Ishikawa (cell line): Measurements from ENCODE around the gene SLC2A1.
A peak's percentile ranks its signal among the peaks of the same experiment; 100 is the strongest.

Experiments
- CEBPB ChIP-seq: IDR thresholded peaks from 2 replicates; pipeline ENCODE4 v1.6.1; 2012
- CREB1 ChIP-seq: IDR thresholded peaks from 2 replicates; pipeline ENCODE4 v1.6.1; 2012; ENCODE audit warnings: low read depth
- EGR1 ChIP-seq: IDR thresholded peaks from 2 replicates; pipeline ENCODE4 v1.6.1; 2012
- EP300 ChIP-seq: IDR thresholded peaks from 2 replicates; pipeline ENCODE4 v1.6.1; 2012; ENCODE audit warnings: borderline replicate concordance
- FOXM1 ChIP-seq: IDR thresholded peaks from 2 replicates; pipeline ENCODE4 v1.6.1; 2012; ENCODE audit warnings: low read depth, borderline replicate concordance
- NFIC ChIP-seq: IDR thresholded peaks from 2 replicates; pipeline ENCODE4 v1.6.1; 2012
- RAD21 ChIP-seq: IDR thresholded peaks from 2 replicates; pipeline ENCODE4 v1.6.1; 2012; ENCODE audit warnings: low read depth
- TAF1 ChIP-seq: IDR thresholded peaks from 2 replicates; pipeline ENCODE4 v1.6.1; 2012; ENCODE audit warnings: low read depth, mild to moderate bottlenecking
- TCF12 ChIP-seq: IDR thresholded peaks from 2 replicates; pipeline ENCODE4 v1.6.1; 2012; ENCODE audit warnings: low read depth
- TEAD4 ChIP-seq: IDR thresholded peaks from 2 replicates; pipeline ENCODE4 v1.6.1; 2012
- YY1 ChIP-seq: IDR thresholded peaks from 2 replicates; pipeline ENCODE4 v1.6.1; 2012; ENCODE audit warnings: low read depth
- ZBTB7A ChIP-seq: IDR thresholded peaks from 2 replicates; pipeline ENCODE4 v1.6.1; 2012; ENCODE audit warnings: low read depth
- TF ChIP-seq, protein P1 (sequence below): IDR thresholded peaks from 2 replicates; pipeline ENCODE4 v1.6.1; 2012
- TF ChIP-seq, protein P2 (sequence below): IDR thresholded peaks from 2 replicates; pipeline ENCODE4 v1.6.1; 2012
- TF ChIP-seq, protein P3 (sequence below): IDR thresholded peaks from 2 replicates; pipeline ENCODE4 v1.6.1; 2012; ENCODE audit warnings: low read depth, mild to moderate bottlenecking

SLC2A1 gene

DNA sequence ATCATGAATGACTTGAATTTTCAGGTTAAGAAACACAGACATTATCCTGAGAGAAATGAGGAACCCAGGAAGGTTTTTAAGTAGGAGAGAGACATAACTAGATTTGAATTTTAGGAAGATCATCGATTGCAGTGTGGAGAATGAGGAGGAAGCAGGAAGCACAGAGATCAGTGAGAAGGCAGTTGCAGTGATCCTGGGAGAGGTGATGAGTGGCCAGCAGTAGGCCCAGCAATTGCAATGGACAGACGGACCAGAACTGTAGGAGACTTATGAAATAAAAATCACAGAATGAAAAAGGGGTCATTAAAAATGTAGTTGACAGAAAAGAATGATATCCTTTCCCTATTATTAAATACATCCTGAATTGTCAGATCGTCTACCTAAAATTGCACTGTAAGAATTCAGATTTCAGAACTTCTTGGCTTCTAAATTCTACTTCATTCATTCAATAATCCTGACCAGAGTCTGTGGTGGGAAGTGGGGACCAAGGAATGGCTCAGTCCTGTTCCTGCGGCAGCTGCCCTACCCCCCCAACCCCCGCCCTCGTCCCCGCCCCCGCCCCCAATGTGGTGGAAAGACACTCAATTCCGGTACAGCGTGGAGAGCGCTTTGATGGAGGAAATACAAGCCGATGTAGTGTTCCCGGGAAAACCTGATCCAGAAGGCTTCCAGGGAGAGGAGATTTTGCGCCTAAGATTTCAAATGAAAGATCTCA is 35.1 kb downstream of the SLC2A1 start:
- 0 out of 2 replicates have a peak, but pooled peaks have one; percentile 21 for TF ChIP-seq EP300
- TF ChIP-seq, protein P1, sequence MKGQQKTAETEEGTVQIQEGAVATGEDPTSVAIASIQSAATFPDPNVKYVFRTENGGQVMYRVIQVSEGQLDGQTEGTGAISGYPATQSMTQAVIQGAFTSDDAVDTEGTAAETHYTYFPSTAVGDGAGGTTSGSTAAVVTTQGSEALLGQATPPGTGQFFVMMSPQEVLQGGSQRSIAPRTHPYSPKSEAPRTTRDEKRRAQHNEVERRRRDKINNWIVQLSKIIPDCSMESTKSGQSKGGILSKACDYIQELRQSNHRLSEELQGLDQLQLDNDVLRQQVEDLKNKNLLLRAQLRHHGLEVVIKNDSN = no peak

DNA sequence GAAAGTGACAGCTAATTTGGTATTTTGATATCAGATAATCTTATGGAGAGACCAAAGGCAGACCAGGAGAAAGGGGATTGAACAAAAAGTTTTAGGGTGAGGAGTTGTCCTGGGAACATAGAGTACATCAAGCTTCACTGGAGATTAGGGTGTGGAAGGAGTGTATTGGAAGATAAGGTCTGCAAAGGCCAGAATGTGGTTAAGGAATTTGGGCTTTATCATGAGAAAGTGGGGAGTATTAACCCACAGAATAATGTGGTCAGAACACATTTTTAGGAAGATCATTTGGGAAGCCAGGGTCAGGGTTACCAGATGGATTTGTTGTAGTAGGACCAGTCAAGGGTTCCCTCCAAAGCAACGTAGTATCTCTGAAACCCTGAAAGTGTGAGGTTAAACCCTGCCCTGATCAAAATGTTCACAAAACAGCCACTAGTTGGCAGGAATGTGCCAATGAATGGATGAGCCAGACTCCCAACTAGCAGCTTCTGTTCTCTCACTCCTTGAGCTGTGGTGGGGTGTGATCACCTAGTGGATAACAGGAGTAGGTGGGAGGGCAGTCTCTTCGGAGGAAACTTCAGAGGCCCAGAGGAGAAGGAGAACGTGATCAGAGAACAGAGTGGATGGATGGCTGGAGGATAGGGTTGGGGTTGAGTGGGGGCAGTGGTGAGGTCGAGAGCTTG is 35.8 kb downstream of the SLC2A1 start:
- TF ChIP-seq YY1 (no peak), RAD21 (peak; percentile 94), TEAD4 (no peak), EP300 (no peak)
- TF ChIP-seq, protein P2, sequence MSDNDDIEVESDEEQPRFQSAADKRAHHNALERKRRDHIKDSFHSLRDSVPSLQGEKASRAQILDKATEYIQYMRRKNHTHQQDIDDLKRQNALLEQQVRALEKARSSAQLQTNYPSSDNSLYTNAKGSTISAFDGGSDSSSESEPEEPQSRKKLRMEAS = 0 out of 2 replicates have a peak, but pooled peaks have one; percentile 14

DNA sequence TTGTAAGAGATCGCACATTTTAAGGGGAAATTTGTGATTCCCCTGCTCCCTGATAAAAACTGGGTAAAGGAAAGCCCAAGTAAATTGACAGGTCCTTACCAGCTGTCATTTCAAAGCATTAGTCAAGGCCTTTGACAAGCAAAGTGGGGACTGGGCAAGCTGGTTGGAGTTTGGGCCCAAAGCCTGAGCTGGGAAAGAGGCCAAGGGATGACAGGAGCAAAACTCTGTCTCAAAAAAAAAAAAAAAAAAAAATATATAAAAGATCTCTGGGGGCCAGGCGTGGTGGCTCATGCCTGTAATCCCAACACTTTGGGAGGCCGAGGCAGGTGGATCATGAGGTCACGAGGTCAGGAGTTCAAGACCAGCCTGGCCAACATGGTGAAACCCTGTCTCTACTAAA is 36.9 kb downstream of the SLC2A1 start:
- TF ChIP-seq RAD21 = no peak
- TF ChIP-seq, protein P1 = no peak
- TF ChIP-seq CEBPB = no peak

DNA sequence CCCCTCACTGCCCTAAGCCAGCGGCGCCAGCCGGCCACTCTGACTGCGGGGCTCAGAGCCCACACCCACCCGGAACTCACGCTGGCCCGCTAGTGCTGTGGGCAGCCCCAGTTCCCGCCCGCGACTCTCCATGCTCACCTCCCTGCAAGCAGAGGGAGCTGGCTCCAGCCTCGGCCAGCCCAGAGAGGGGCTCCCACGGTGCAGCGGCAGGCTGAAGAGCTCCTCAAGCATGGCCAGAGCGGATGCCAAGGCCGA is 41.5 kb downstream of the SLC2A1 start:
- TF ChIP-seq CREB1 (no peak), TEAD4 (no peak)
- TF ChIP-seq, protein P2 = no peak
- TF ChIP-seq, protein P3, sequence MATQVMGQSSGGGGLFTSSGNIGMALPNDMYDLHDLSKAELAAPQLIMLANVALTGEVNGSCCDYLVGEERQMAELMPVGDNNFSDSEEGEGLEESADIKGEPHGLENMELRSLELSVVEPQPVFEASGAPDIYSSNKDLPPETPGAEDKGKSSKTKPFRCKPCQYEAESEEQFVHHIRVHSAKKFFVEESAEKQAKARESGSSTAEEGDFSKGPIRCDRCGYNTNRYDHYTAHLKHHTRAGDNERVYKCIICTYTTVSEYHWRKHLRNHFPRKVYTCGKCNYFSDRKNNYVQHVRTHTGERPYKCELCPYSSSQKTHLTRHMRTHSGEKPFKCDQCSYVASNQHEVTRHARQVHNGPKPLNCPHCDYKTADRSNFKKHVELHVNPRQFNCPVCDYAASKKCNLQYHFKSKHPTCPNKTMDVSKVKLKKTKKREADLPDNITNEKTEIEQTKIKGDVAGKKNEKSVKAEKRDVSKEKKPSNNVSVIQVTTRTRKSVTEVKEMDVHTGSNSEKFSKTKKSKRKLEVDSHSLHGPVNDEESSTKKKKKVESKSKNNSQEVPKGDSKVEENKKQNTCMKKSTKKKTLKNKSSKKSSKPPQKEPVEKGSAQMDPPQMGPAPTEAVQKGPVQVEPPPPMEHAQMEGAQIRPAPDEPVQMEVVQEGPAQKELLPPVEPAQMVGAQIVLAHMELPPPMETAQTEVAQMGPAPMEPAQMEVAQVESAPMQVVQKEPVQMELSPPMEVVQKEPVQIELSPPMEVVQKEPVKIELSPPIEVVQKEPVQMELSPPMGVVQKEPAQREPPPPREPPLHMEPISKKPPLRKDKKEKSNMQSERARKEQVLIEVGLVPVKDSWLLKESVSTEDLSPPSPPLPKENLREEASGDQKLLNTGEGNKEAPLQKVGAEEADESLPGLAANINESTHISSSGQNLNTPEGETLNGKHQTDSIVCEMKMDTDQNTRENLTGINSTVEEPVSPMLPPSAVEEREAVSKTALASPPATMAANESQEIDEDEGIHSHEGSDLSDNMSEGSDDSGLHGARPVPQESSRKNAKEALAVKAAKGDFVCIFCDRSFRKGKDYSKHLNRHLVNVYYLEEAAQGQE = no peak
- TF ChIP-seq, protein P1 = no peak

DNA sequence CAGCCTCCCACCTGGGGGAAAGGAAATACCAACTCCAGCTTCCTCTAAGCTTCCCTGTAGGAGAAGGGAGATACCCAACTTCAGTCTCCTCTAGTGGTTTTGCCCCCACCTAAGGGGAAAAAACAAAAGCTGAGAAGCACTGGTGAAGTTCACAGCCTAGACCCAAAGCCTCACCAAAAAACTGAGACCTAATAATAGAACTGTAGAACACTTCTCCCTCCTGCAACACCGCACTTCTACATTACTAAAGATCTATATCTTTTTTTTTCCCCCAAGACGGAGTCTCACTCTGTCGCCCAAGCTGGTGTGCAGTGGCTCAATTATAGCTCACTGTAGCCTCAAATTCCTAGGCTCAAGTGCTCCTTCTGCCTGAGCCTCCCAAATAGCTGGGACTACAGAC is 43.2 kb downstream of the SLC2A1 start:
- no peak for TF ChIP-seq CEBPB
- no peak for TF ChIP-seq FOXM1
- TF ChIP-seq NFIC = no peak
- TF ChIP-seq, protein P3 = no peak
- TF ChIP-seq EGR1 = no peak
- no peak for TF ChIP-seq ZBTB7A
- no peak for TF ChIP-seq TCF12

DNA sequence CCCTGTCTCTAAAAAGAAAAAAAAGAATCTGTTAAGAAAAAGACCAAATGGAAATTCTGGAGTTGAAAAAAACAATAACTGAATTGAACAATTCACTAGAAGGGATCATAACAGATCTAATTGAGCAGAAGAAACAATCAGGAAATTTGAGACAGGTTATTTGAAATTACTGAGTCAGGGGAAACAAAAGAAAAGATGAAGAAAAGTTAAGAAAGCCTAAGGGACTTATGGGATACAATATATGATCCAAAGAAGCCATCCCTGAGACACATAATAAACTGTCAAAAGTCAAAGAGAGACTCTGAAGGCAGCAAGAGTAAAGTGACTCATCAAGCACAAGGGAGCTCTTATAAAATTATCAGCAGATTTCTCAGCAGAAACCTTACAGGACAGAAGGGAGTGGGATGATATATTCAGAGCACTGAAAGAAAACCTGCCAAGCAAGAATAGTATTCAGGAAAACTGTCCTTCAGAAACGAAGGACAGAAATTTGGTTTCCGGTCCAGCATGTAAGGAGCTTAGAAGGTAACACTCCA is 44.5 kb downstream of the SLC2A1 start:
- TF ChIP-seq TCF12 = no peak
- TF ChIP-seq, protein P1 = no peak
- TF ChIP-seq EGR1 = no peak
- no peak for TF ChIP-seq NFIC
- TF ChIP-seq, protein P3 = no peak
- no peak for TF ChIP-seq TAF1
- TF ChIP-seq, protein P2 = no peak
- no peak for TF ChIP-seq ZBTB7A
- no peak for TF ChIP-seq CEBPB
- TF ChIP-seq CREB1 = no peak
- TF ChIP-seq FOXM1 = no peak
- no peak for TF ChIP-seq TEAD4
- no peak for TF ChIP-seq RAD21
- no peak for TF ChIP-seq EP300
